Endothelial cell of umbilical vein (primary cell): ENCODE data around the gene ACOX3. TPM values are rescaled to one million over a fixed set of nuclear protein-coding genes. Genes with fewer than 3 reads are reported as not detected.
"Not testable (repeated sequence)": the region's sequence is repeated elsewhere in the genome, so short reads cannot be mapped to it uniquely, and the experiment has no call there.

ENCODE experiments used
- BruUV-seq: library from RNA; stranded (reverse); fragments of 400-500 nt; replicated peaks from 2 replicates; lab custom pipeline; 2021; lab: Mats Ljungman, UMichigan
- CTCF ChIA-PET: fragments of 300-600, 350-600 bp; sonication (Branson Sonifier 250); formaldehyde crosslinking; loops from one replicate; lab custom pipeline; 2021; ENCODE audit warnings: antibody characterized with exemption, inconsistent platforms; lab: Charles Lee
- POLR2A ChIA-PET: fragments of 300-600, 350-600 bp; sonication (Branson Sonifier 250); formaldehyde crosslinking; loops from one replicate; lab custom pipeline; 2021; ENCODE audit warnings: antibody characterized with exemption, inconsistent platforms; lab: Charles Lee
- DNase-seq: peaks from one replicate; pipeline ENCODE4 v3.0.0-alpha.2; 2011; ENCODE audit warnings: low read depth, low spot score
- FAIRE-seq: peaks from 2 replicates; lab custom pipeline; 2011; peaks lifted over from hg19 to GRCh38; lab: Jason Lieb, UNC
- H2AFZ ChIP-seq: 2 replicates; pipeline ENCODE4 v1.6.0; 2012; ENCODE audit warnings: low read depth, low read length, control low read depth, inconsistent platforms
- H3K27ac ChIP-seq: 2 replicates; pipeline ENCODE4 v1.5.1; 2011; ENCODE audit warnings: low read depth, mild to moderate bottlenecking, control low read depth, low read length, moderate library complexity; ENCODE audit not compliant: insufficient read depth
- H3K27me3 ChIP-seq, 2 experiments: 2 replicates each; pipeline versions ENCODE4 v1.6.0 to v1.6.1; 2011; ENCODE audit warnings: low read length in 2 of 2, mixed read lengths in 1 of 2; ENCODE audit not compliant: control insufficient read depth in 2 of 2, insufficient read depth in 2 of 2
- H3K36me3 ChIP-seq, 2 experiments: 2 replicates in 1 of 2; 3 replicates in 1 of 2; pipeline ENCODE4 v1.5.1; 2011; ENCODE audit warnings: low read length in 2 of 2, mild to moderate bottlenecking in 1 of 2, moderate library complexity in 1 of 2; ENCODE audit not compliant: control insufficient read depth in 2 of 2, insufficient read depth in 2 of 2; ENCODE audit errors: extremely low read depth in 1 of 2
- H3K4me1 ChIP-seq: 3 replicates; pipeline ENCODE4 v1.5.1; 2011; ENCODE audit warnings: mild to moderate bottlenecking, low read length; ENCODE audit not compliant: control insufficient read depth, insufficient read depth; ENCODE audit errors: extremely low read depth
- H3K4me2 ChIP-seq: 2 replicates; pipeline ENCODE4 v1.6.1; 2011; ENCODE audit warnings: low read length, control low read depth, mixed read lengths; ENCODE audit not compliant: insufficient read depth
- H3K4me3 ChIP-seq, 3 experiments: fragments of 200-600 bp in 1 of 3; sonication (generic), shearing (Covaris generic) in 1 of 3; replicated peaks in 1 of 3; 2 replicates each; pipeline ENCODE4 v1.5.1; 2011 to 2016; ENCODE audit warnings: control low read depth in 3 of 3, low read length in 3 of 3, mild to moderate bottlenecking in 2 of 3, inconsistent platforms in 1 of 3, low read depth in 1 of 3, moderate library complexity in 1 of 3; ENCODE audit not compliant: insufficient read depth in 1 of 3
- H3K79me2 ChIP-seq: 2 replicates; pipeline ENCODE4 v1.6.0; 2012; ENCODE audit warnings: low read length, inconsistent platforms; ENCODE audit not compliant: control insufficient read depth, insufficient read depth
- H3K9ac ChIP-seq: replicated peaks from 2 replicates; pipeline ENCODE3; 2011; ENCODE audit warnings: low read length, control low read depth; ENCODE audit not compliant: insufficient read depth; ENCODE audit errors: extremely low read depth
- H3K9me1 ChIP-seq: replicated peaks from 3 replicates; pipeline ENCODE4 v1.6.0; 2011; ENCODE audit warnings: mild to moderate bottlenecking, low read length; ENCODE audit not compliant: control insufficient read depth, insufficient read depth; ENCODE audit errors: extremely low read depth
- H3K9me3 ChIP-seq: replicated peaks from 2 replicates; pipeline ENCODE4 v1.5.1; 2012; ENCODE audit warnings: low read length, inconsistent platforms; ENCODE audit not compliant: control insufficient read depth, insufficient read depth
- H4K20me1 ChIP-seq: replicated peaks from 2 replicates; pipeline ENCODE3; 2011; ENCODE audit warnings: mild to moderate bottlenecking, low read length; ENCODE audit not compliant: control insufficient read depth, insufficient read depth; ENCODE audit errors: extremely low read depth
- dilution Hi-C: fragments of 300-500 bp; cut with MboI; formaldehyde crosslinking; loops from one replicate; pipeline ENCODE4 v1.15.0; 2019; ENCODE audit warnings: low sequenced_read_pairs; ENCODE audit not compliant: extremely low pct_ligation_motif_present
- intact Hi-C: fragments of 100-400 bp; cut with micrococcal nuclease; formaldehyde crosslinking; loops from one replicate; pipeline ENCODE4 v1.10.0; 2022
- polyA plus RNA-seq, 4 experiments: library from polyadenylated mRNA; depleted of rRNA in 3 of 4; stranded (reverse) in 3 of 4; unstranded in 1 of 4; fragments of >200 nt; gene quantifications; 2 replicates each; pipeline versions ENCODE4 v1.2.1 to v1.2.3, GENCODE V29; 2011 to 2012; ENCODE audit warnings: missing spikeins in 1 of 4
- total RNA-seq: library from RNA; stranded (reverse); gene quantifications from 2 replicates; pipeline ENCODE4 v1.2.3, GENCODE V29; 2021
- TF ChIP-seq, protein P1 (sequence below), 2 donors: IDR thresholded peaks; 1 replicate in 1 of 2; 2 replicates in 1 of 2; pipeline ENCODE4 v1.5.1; 2011; ENCODE audit warnings: low read length in 2 of 2, mild to moderate bottlenecking in 2 of 2, moderate library complexity in 2 of 2, control low read depth in 1 of 2, inconsistent platforms in 1 of 2, low read depth in 1 of 2; ENCODE audit not compliant: insufficient read depth in 1 of 2; ENCODE audit errors: extremely low read depth in 1 of 2

ACOX3 gene
- total and polyA plus RNA-seq, 2 donors (not counting 3 experiments of a cell fraction or from before 2014, with no cell fraction given), result 13.0 to 26.3 TPM

- H3K36me3 ChIP-seq, result no peaks in the 10 kb centered on the region
- H3K27me3 ChIP-seq, result peaks cover 0 to 2% of the 10 kb centered on the region in 2 experiments
- no peak overlapping the region for H2AFZ ChIP-seq
- no peaks in the 10 kb centered on the region for H3K79me2 ChIP-seq
- BruUV-seq, result no TSS peak
- POLR2A ChIA-PET, result no interaction called here
- CTCF ChIA-PET, result no interaction called here
- H3K4me2 ChIP-seq, result no peak overlapping the region
- intact Hi-C loops, result no loop called here
- no peak for DNase-seq
- no peaks in the 10 kb centered on the region for H3K9me3 ChIP-seq
- no peak overlapping the region for H3K27ac ChIP-seq
- dilution Hi-C loops, result no loop called here
- no peak overlapping the region for H3K4me3 ChIP-seq
- TF ChIP-seq, protein P1, sequence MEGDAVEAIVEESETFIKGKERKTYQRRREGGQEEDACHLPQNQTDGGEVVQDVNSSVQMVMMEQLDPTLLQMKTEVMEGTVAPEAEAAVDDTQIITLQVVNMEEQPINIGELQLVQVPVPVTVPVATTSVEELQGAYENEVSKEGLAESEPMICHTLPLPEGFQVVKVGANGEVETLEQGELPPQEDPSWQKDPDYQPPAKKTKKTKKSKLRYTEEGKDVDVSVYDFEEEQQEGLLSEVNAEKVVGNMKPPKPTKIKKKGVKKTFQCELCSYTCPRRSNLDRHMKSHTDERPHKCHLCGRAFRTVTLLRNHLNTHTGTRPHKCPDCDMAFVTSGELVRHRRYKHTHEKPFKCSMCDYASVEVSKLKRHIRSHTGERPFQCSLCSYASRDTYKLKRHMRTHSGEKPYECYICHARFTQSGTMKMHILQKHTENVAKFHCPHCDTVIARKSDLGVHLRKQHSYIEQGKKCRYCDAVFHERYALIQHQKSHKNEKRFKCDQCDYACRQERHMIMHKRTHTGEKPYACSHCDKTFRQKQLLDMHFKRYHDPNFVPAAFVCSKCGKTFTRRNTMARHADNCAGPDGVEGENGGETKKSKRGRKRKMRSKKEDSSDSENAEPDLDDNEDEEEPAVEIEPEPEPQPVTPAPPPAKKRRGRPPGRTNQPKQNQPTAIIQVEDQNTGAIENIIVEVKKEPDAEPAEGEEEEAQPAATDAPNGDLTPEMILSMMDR (IDR thresholded peaks at IDR 0.05; ENCODE audit: extremely low read depth in 1 of 2, insufficient read depth in 1 of 2, low read depth in 1 of 2, low read length in 2 of 2), result no peak
- H4K20me1 ChIP-seq, result no peaks in the 10 kb centered on the region
- H3K4me1 ChIP-seq, result no peaks in the 10 kb centered on the region
- no peak overlapping the region for H3K9ac ChIP-seq
- FAIRE-seq, result no peak
- H3K9me1 ChIP-seq, result no peaks in the 10 kb centered on the region
Measured at GRCh38 chr4:8350352-8350751, 90.2 kb downstream of the ACOX3 start.

DNA sequence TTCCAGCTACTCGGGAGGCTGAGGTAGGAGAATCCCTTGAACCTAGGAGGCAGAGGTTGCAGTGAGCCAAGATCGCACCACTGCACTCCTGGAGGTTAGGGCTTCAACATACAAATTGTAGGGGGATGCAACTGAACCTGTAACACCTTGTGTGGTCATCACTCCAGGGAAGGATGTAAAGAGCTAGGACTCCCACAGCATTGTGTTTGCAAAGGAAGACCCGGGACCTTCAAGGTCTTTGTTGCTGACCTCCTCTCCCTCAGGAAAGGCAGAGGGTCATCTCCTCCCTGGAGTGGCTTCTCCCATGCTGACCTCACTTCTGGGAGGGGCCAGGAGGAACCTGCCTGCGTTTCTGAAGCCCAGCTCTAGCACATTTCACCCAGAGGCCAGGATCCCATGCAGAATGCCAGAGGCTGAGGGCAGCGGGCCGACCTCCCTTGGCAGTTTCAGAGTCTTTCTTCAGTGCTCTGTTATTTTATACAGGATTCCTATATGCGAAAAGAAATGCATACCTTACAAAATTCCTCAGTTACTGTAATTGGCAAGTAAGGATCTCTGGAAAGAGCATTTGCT lies 90.8 kb downstream of the ACOX3 start:
- H3K36me3 ChIP-seq, result no peaks in the 10 kb centered on the region
- dilution Hi-C loops (no loop called here), intact Hi-C loops (no loop called here)
- H3K27ac ChIP-seq, result no peak overlapping the region
- no peaks in the 10 kb centered on the region for H3K9me1 ChIP-seq
- H3K4me2 ChIP-seq, result no peak overlapping the region
- H3K27me3 ChIP-seq, result peaks cover 0 to 2% of the 10 kb centered on the region in 2 experiments
- no peak overlapping the region for H2AFZ ChIP-seq
- no peaks in the 10 kb centered on the region for H3K9me3 ChIP-seq
- BruUV-seq, result no TSS peak
- no peak overlapping the region for H3K4me3 ChIP-seq
- DNase-seq (no peak), FAIRE-seq (no peak)
- CTCF ChIA-PET, result no interaction called here
- no peaks in the 10 kb centered on the region for H4K20me1 ChIP-seq
- no peak overlapping the region for H3K9ac ChIP-seq
- TF ChIP-seq, protein P1 (IDR thresholded peaks at IDR 0.05; ENCODE audit: extremely low read depth in 1 of 2, insufficient read depth in 1 of 2, low read depth in 1 of 2, low read length in 2 of 2), result no peak
- H3K79me2 ChIP-seq, result no peaks in the 10 kb centered on the region
- POLR2A ChIA-PET, result no interaction called here
- H3K4me1 ChIP-seq, result no peaks in the 10 kb centered on the region

DNA sequence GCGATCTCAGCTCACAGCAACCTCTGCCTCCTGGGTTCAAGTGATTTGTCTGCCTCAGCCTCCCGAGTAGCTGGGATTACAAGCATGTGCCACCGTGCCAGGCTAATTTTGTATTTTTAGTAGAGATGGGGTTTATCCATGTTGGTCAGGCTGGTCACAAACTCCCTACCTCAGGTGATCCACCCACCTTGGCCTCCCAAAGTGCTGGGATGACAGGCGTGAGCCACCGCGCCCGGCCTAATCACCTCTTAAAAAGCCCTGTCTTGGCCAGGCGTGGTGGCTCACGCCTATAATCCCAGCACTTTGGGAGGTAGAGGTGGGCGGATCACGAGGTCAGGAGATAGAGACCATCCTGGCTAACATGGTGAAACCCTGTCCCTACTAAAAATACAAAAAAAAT lies 91.3 kb downstream of the ACOX3 start:
- FAIRE-seq, H3K79me2 ChIP-seq, H3K4me3 ChIP-seq, BruUV-seq, H3K9me3 ChIP-seq, H2AFZ ChIP-seq, H3K9me1 ChIP-seq, POLR2A ChIA-PET, intact Hi-C loops, CTCF ChIA-PET, DNase-seq, H3K9ac ChIP-seq, H4K20me1 ChIP-seq, H3K36me3 ChIP-seq, H3K4me1 ChIP-seq, H3K27ac ChIP-seq, H3K4me2 ChIP-seq, H3K27me3 ChIP-seq, dilution Hi-C loops: not testable (repeated sequence)
